Neural cell (in vitro differentiated cells): ENCODE data around the gene GSG1L. TPM values are rescaled to one million over a fixed set of nuclear protein-coding genes. Genes with fewer than 3 reads are reported as not detected.

Source experiments
- H2AFZ ChIP-seq: fragments of 200-600, 300-800 bp; sonication (generic), shearing (Covaris generic); 2 replicates; pipeline ENCODE4 v1.6.0; 2014; ENCODE audit warnings: low read depth, mild to moderate bottlenecking, antibody characterized with exemption, low read length, moderate library complexity
- H3F3A ChIP-seq: fragments of 200-600 bp; shearing (Covaris generic); 2 replicates; pipeline ENCODE4 v1.6.1; 2016; ENCODE audit warnings: mild to moderate bottlenecking, moderate library complexity, mixed read lengths, antibody characterized with exemption, low read length; ENCODE audit not compliant: insufficient read depth, poor library complexity, severe bottlenecking
- H3K27ac ChIP-seq: fragments of 200-600, 300-800 bp; sonication (generic), shearing (Covaris generic); 2 replicates; pipeline ENCODE4 v1.5.1; 2014; ENCODE audit warnings: mild to moderate bottlenecking, low read length, moderate library complexity
- H3K27me3 ChIP-seq: fragments of 300-800, 200-600 bp; sonication (generic), shearing (Covaris generic); 2 replicates; pipeline ENCODE4 v1.6.0; 2014; ENCODE audit warnings: mild to moderate bottlenecking, low read depth, low read length, moderate library complexity; ENCODE audit not compliant: insufficient read depth
- H3K36me3 ChIP-seq: fragments of 300-800, 200-600 bp; sonication (generic), shearing (Covaris generic); 2 replicates; pipeline ENCODE4 v1.5.1; 2014; ENCODE audit warnings: mild to moderate bottlenecking, antibody characterized with exemption, low read length, moderate library complexity; ENCODE audit not compliant: insufficient read depth
- H3K4me2 ChIP-seq: fragments of 300-800, 200-600 bp; sonication (generic), shearing (Covaris generic); 2 replicates; pipeline ENCODE4 v1.6.0; 2014; ENCODE audit warnings: mild to moderate bottlenecking, low read length
- H3K4me3 ChIP-seq: fragments of 300-800, 200-600 bp; sonication (generic), shearing (Covaris generic); 2 replicates; pipeline ENCODE4 v1.5.1; 2014; ENCODE audit warnings: mild to moderate bottlenecking, low read length, moderate library complexity
- H3K79me2 ChIP-seq: fragments of 200-600 bp; shearing (Covaris generic); replicated peaks from 2 replicates; pipeline ENCODE4 v1.6.0; 2014; ENCODE audit warnings: mild to moderate bottlenecking, low read length, moderate library complexity; ENCODE audit not compliant: insufficient read depth
- H3K9ac ChIP-seq: fragments of 300-800, 200-600 bp; sonication (generic), shearing (Covaris generic); 2 replicates; pipeline ENCODE4 v1.6.1; 2016; ENCODE audit warnings: mild to moderate bottlenecking, low read length, mixed read lengths
- H3K9me2 ChIP-seq: fragments of 200-600 bp; shearing (Covaris generic); 2 replicates; pipeline ENCODE4 v1.6.1; 2016; ENCODE audit warnings: mild to moderate bottlenecking, low read length, mixed read lengths; ENCODE audit not compliant: insufficient read depth
- H3K9me3 ChIP-seq: fragments of 200-600, 300-800 bp; sonication (generic), shearing (Covaris generic); 2 replicates; pipeline ENCODE4 v1.6.1; 2016; ENCODE audit warnings: mild to moderate bottlenecking, mixed run types, low read length, moderate library complexity, mixed read lengths
- H4K20me1 ChIP-seq: fragments of 200-600 bp; shearing (Covaris generic); 2 replicates; pipeline ENCODE4 v1.6.1; 2016; ENCODE audit warnings: mild to moderate bottlenecking, mixed run types; ENCODE audit not compliant: insufficient read depth
- CTCF ChIP-seq: fragments of 450-650 bp; IDR thresholded peaks from 2 replicates; pipeline ENCODE4 v1.5.1; 2014; ENCODE audit warnings: antibody characterized with exemption, mild to moderate bottlenecking, moderate library complexity; ENCODE audit not compliant: poor library complexity, severe bottlenecking
- EP300 ChIP-seq: fragments of 450-650 bp; conservative IDR thresholded peaks from 2 replicates; pipeline ENCODE4 v1.6.1; 2014; ENCODE audit warnings: antibody characterized with exemption, mild to moderate bottlenecking, moderate library complexity; ENCODE audit not compliant: poor library complexity, severe bottlenecking
- EZH2 ChIP-seq: fragments of 200-600, 300-800 bp; shearing (Covaris generic), sonication (generic); IDR thresholded peaks from 2 replicates; pipeline ENCODE4 v1.6.1; 2014; ENCODE audit warnings: antibody characterized with exemption, low read length, borderline replicate concordance, mild to moderate bottlenecking; ENCODE audit not compliant: insufficient read depth, poor library complexity, severe bottlenecking
- MXI1 ChIP-seq: fragments of 450-650 bp; conservative IDR thresholded peaks from 2 replicates; pipeline ENCODE4 v1.6.1; 2014; ENCODE audit warnings: antibody characterized with exemption, mild to moderate bottlenecking; ENCODE audit not compliant: poor library complexity, severe bottlenecking
- POLR2AphosphoS5 ChIP-seq: IDR thresholded peaks from 2 replicates; pipeline ENCODE4 v1.6.1; 2012
- RAD21 ChIP-seq: fragments of 450-650 bp; conservative IDR thresholded peaks from 2 replicates; pipeline ENCODE4 v1.6.1; 2014; ENCODE audit warnings: antibody characterized with exemption, mild to moderate bottlenecking, moderate library complexity
- REST ChIP-seq: IDR thresholded peaks from 2 replicates; pipeline ENCODE4 v1.6.1; 2012; ENCODE audit warnings: borderline replicate concordance
- SMC3 ChIP-seq: fragments of 450-650 bp; conservative IDR thresholded peaks from 2 replicates; pipeline ENCODE4 v1.6.1; 2014; ENCODE audit warnings: antibody characterized with exemption, mild to moderate bottlenecking, moderate library complexity; ENCODE audit not compliant: poor library complexity
- TAF1 ChIP-seq: IDR thresholded peaks from 2 replicates; pipeline ENCODE4 v1.6.1; 2012; ENCODE audit warnings: low read depth
- polyA plus RNA-seq: library from polyadenylated mRNA; depleted of rRNA; stranded (reverse); fragments of >200 nt; gene quantifications from 2 replicates; pipeline ENCODE4 v1.2.3, GENCODE V29; 2014

GSG1L gene
- polyA plus RNA-seq, 1 donor from 2014 or later, result 0.85 TPM

GRCh38 chr16:27818246-27818645 is 245.3 kb downstream of the GSG1L start (continued):
- no peak for TF ChIP-seq EP300
- TF ChIP-seq EZH2, result no peak

- Histone ChIP-seq H3K79me2 (no peaks in the 10 kb centered on the region), H3K4me2 (no peak overlapping the region), H3K9me2 (no peaks in the 10 kb centered on the region), H3K36me3 (no peaks in the 10 kb centered on the region), H3K9ac (no peak overlapping the region), H3K27ac (no peak overlapping the region), H3K4me3 (no peak overlapping the region), H3K27me3 (no peaks in the 10 kb centered on the region), H4K20me1 (no peaks in the 10 kb centered on the region), H2AFZ (no peak overlapping the region), H3F3A (no peaks in the 10 kb centered on the region), H3K9me3 (no peaks in the 10 kb centered on the region)
- no peak for TF ChIP-seq MXI1
- no peak for TF ChIP-seq REST
- no peak for TF ChIP-seq CTCF
- no peak for TF ChIP-seq POLR2AphosphoS5
- no peak for TF ChIP-seq EP300
- no peak for TF ChIP-seq TAF1
- TF ChIP-seq RAD21, result no peak
- no peak for TF ChIP-seq SMC3
- no peak for TF ChIP-seq EZH2
Measured at GRCh38 chr16:27817038-27817437, 246.5 kb downstream of the GSG1L start.

GRCh38 chr16:27816561-27816960 is 247.0 kb downstream of the GSG1L start:
- no peak overlapping the region for H2AFZ ChIP-seq
- no peaks in the 10 kb centered on the region for H3K79me2 ChIP-seq
- no peaks in the 10 kb centered on the region for H4K20me1 ChIP-seq
- no peak overlapping the region for H3K9ac ChIP-seq
- no peaks in the 10 kb centered on the region for H3K36me3 ChIP-seq
- no peaks in the 10 kb centered on the region for H3K9me2 ChIP-seq
- H3K27me3 ChIP-seq, result no peaks in the 10 kb centered on the region
- TF ChIP-seq EP300 (no peak), POLR2AphosphoS5 (no peak), SMC3 (no peak), EZH2 (no peak), TAF1 (no peak), MXI1 (no peak), CTCF (no peak), REST (no peak), RAD21 (no peak)
- H3K4me2 ChIP-seq, result no peak overlapping the region
- H3K9me3 ChIP-seq, result no peaks in the 10 kb centered on the region
- H3K4me3 ChIP-seq, result no peak overlapping the region
- no peaks in the 10 kb centered on the region for H3F3A ChIP-seq
- H3K27ac ChIP-seq, result no peak overlapping the region
